Measurements from ENCODE around the gene CCT6A.
"Not testable (repeated sequence)": the region's sequence is repeated elsewhere in the genome, so short reads cannot be mapped to it uniquely, and the experiment has no call there.

The CCT6A gene

GRCh38 chr7:56051339-56052191 is at the start of gene CCT6A, which contains the start of gene PSPH:
Gene CCT6A (plus strand): TSS chr7:56051765. CDS start chr7:56051849, 84 bp downstream.
Gene PSPH (minus strand): TSS chr7:56051444. CDS start chr7:56021212, 30,232 bp downstream.
- DNase-seq, result peak; percentile 79

GRCh38 chr7:56003749-56004148 is 47.8 kb upstream of the CCT6A start:
- DNase-seq, result no peak

- DNase-seq, result no peak
Measured at GRCh38 chr7:56007167-56007652, 44.4 kb upstream of the CCT6A start.

- DNase-seq, result no peak
Measured at GRCh38 chr7:56007891-56008290, 43.7 kb upstream of the CCT6A start.

- DNase-seq, result no peak
Measured at GRCh38 chr7:56009695-56010094, 41.9 kb upstream of the CCT6A start.

GRCh38 chr7:56017015-56017414 is 34.5 kb upstream of the CCT6A start:
- not testable (repeated sequence) for DNase-seq

- DNase-seq, result no peak
Measured at GRCh38 chr7:56019501-56019900, 32.1 kb upstream of the CCT6A start.

- no peak for DNase-seq
Measured at GRCh38 chr7:56023500-56023899, 28.1 kb upstream of the CCT6A start.

- no peak for DNase-seq
Measured at GRCh38 chr7:56026538-56026937, 25.0 kb upstream of the CCT6A start.

- DNase-seq, result no peak
Measured at GRCh38 chr7:56028942-56029630, 22.5 kb upstream of the CCT6A start.

- DNase-seq, result no peak
Measured at GRCh38 chr7:56030340-56030739, 21.2 kb upstream of the CCT6A start.

GRCh38 chr7:56031556-56031955 is 20.0 kb upstream of the CCT6A start:
- not testable (repeated sequence) for DNase-seq

GRCh38 chr7:56032578-56032977 is 19.0 kb upstream of the CCT6A start:
- DNase-seq, result not testable (repeated sequence)

GRCh38 chr7:56033671-56034432 is 17.7 kb upstream of the CCT6A start:
- DNase-seq, result no peak

- DNase-seq, result no peak
Measured at GRCh38 chr7:56040730-56041129, 10.8 kb upstream of the CCT6A start.

- DNase-seq, result not testable (repeated sequence)
Measured at GRCh38 chr7:56045758-56046157, 5.8 kb upstream of the CCT6A start.

- DNase-seq, result no peak
Measured at GRCh38 chr7:56046721-56047445, 4.7 kb upstream of the CCT6A start.

- DNase-seq, result not testable (repeated sequence)
Measured at GRCh38 chr7:56047446-56048116, 4.0 kb upstream of the CCT6A start.

- DNase-seq, result no peak
Measured at GRCh38 chr7:56048245-56048644, 3.3 kb upstream of the CCT6A start.

GRCh38 chr7:56048763-56049162 is 2.8 kb upstream of the CCT6A start:
- DNase-seq, result not testable (repeated sequence)

- DNase-seq, result no peak
Measured at GRCh38 chr7:56051053-56051338, 569 bp upstream of the CCT6A start.

GRCh38 chr7:56053379-56053778 is 1.8 kb downstream of the CCT6A start:
- DNase-seq, result no peak
